ENCODE measurements around the gene SMIM8. TPM values are rescaled to one million over a fixed set of nuclear protein-coding genes. Genes with fewer than 3 reads are reported as not detected.

SMIM8 gene
- total RNA-seq, 1 experiment from 2014 or later: 5.0 TPM

DNA sequence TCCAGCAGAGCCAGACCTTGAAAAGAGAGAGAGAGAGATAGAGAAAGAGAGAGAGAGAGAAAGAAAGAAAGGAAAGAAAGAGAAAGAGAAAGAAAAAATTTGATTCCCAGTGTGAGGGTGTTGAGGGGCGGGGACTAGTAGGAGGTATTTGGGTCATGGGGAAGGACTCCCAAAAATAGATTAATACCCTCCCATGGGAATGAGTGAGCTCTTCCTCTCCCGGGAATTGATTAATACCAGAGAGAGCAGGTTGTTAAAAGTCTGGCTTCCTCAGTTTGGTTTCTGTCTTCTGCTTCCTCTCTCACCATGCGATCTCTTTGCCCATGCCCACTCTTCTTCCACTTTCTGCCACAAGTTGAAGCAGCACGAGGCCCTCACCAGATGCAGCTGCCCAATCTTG, 56.6 kb downstream of the SMIM8 start:
- H2AFZ ChIP-seq (ENCODE audit: low read length): no peak overlapping the region
- H3K27me3 ChIP-seq (ENCODE audit: low read length): no peaks in the 10 kb centered on the region
- no peaks in the 10 kb centered on the region for H3F3A ChIP-seq (ENCODE audit: low read length, unreplicated experiment)
- H3K27ac ChIP-seq (ENCODE audit: low read length): no peak overlapping the region
- POLR2A ChIA-PET (ENCODE audit: unreplicated experiment): interaction anchor here (0.6 kb wide), 1 partner anchor 17 kb away, joined by 6 read pairs; no protein-coding TSS in a partner anchor
- H4K20me1 ChIP-seq (ENCODE audit: low read length): no peaks in the 10 kb centered on the region
- no TSS peak for BruUV-seq (replicated peaks)
- no peaks in the 10 kb centered on the region for H3K9me3 ChIP-seq (ENCODE audit: low read length)
- no peaks in the 10 kb centered on the region for H3K79me2 ChIP-seq (ENCODE audit: low read length)
- H3K4me1 ChIP-seq (ENCODE audit: insufficient read depth, low read length): no peaks in the 10 kb centered on the region
- intact Hi-C loops (cut with micrococcal nuclease): no loop called here
- no peak overlapping the region for H3K4me3 ChIP-seq (ENCODE audit: low read length)
- CTCF ChIA-PET: no interaction called here
- DNase-seq (no peak), ATAC-seq (no peak)
- no peak overlapping the region for H3K9ac ChIP-seq (ENCODE audit: low read length)
- no peaks in the 10 kb centered on the region for H3K9me2 ChIP-seq (replicated peaks; ENCODE audit: low read length)
- TF ChIP-seq EZH2phosphoT487 (IDR thresholded peaks at IDR 0.05; ENCODE audit: borderline replicate concordance, low read length): no peak
- no peak for TF ChIP-seq CTCF (conservative IDR thresholded peaks at IDR 0.05; ENCODE audit: low read depth, low read length)
- TF ChIP-seq EZH2 (IDR thresholded peaks at IDR 0.05; ENCODE audit: low read length, unreplicated experiment): no peak
- H3K36me3 ChIP-seq (ENCODE audit: low read depth, low read length): no peaks in the 10 kb centered on the region
- no peak overlapping the region for H3K4me2 ChIP-seq (ENCODE audit: low read length)

DNA sequence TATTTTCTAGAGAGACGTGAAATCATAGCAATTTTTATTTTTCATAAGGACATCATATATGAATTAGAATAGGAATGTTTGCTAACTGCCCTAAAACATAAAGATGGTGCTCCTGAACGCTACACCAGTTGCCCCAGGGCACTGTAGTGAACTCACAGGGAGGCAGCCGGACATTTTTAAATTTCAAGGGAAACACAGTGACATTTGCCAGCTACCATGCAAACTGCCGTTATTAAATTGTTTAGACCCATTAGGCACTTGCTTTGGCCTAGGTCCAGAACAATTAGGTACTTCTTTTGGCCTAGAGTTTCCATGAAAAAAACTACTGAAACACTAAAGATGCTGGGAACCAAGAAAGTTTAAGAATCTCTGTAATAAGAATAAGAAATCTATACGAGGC, 60.5 kb downstream of the SMIM8 start:
- Histone ChIP-seq H4K20me1 (ENCODE audit: low read length) (no peaks in the 10 kb centered on the region), H3K4me2 (ENCODE audit: low read length) (no peak overlapping the region), H3K27ac (ENCODE audit: low read length) (no peak overlapping the region), H3K4me1 (ENCODE audit: insufficient read depth, low read length) (no peaks in the 10 kb centered on the region), H2AFZ (ENCODE audit: low read length) (no peak overlapping the region), H3K9me2 (replicated peaks; ENCODE audit: low read length) (no peaks in the 10 kb centered on the region), H3K27me3 (ENCODE audit: low read length) (no peaks in the 10 kb centered on the region), H3K79me2 (ENCODE audit: low read length) (no peaks in the 10 kb centered on the region), H3K4me3 (ENCODE audit: low read length) (no peak overlapping the region), H3K9ac (ENCODE audit: low read length) (no peak overlapping the region), H3K9me3 (ENCODE audit: low read length) (no peaks in the 10 kb centered on the region), H3K36me3 (ENCODE audit: low read depth, low read length) (no peaks in the 10 kb centered on the region), H3F3A (ENCODE audit: low read length, unreplicated experiment) (no peaks in the 10 kb centered on the region)
- ChIA-PET POLR2A (ENCODE audit: unreplicated experiment) (no interaction called here), CTCF (no interaction called here)
- BruUV-seq (replicated peaks): no TSS peak
- TF ChIP-seq EZH2phosphoT487 (IDR thresholded peaks at IDR 0.05; ENCODE audit: borderline replicate concordance, low read length) (no peak), CTCF (conservative IDR thresholded peaks at IDR 0.05; ENCODE audit: low read depth, low read length) (no peak), EZH2 (IDR thresholded peaks at IDR 0.05; ENCODE audit: low read length, unreplicated experiment) (no peak)
- ATAC-seq: no peak
- intact Hi-C loops (cut with micrococcal nuclease): no loop called here
- no peak for DNase-seq

GRCh38 chr6:87384038-87384437, 61.6 kb downstream of the SMIM8 start:
- Histone ChIP-seq H3K4me3 (ENCODE audit: low read length) (no peak overlapping the region), H3K27ac (ENCODE audit: low read length) (no peak overlapping the region), H3F3A (ENCODE audit: low read length, unreplicated experiment) (no peaks in the 10 kb centered on the region), H3K9me2 (replicated peaks; ENCODE audit: low read length) (no peaks in the 10 kb centered on the region), H3K9me3 (ENCODE audit: low read length) (no peaks in the 10 kb centered on the region), H3K9ac (ENCODE audit: low read length) (no peak overlapping the region), H3K4me1 (ENCODE audit: insufficient read depth, low read length) (no peaks in the 10 kb centered on the region), H2AFZ (ENCODE audit: low read length) (no peak overlapping the region), H3K36me3 (ENCODE audit: low read depth, low read length) (no peaks in the 10 kb centered on the region), H4K20me1 (ENCODE audit: low read length) (no peaks in the 10 kb centered on the region), H3K27me3 (ENCODE audit: low read length) (no peaks in the 10 kb centered on the region), H3K4me2 (ENCODE audit: low read length) (no peak overlapping the region), H3K79me2 (ENCODE audit: low read length) (no peaks in the 10 kb centered on the region)
- intact Hi-C loops (cut with micrococcal nuclease): no loop called here
- no peak for DNase-seq
- BruUV-seq (replicated peaks): no TSS peak
- TF ChIP-seq CTCF (conservative IDR thresholded peaks at IDR 0.05; ENCODE audit: low read depth, low read length) (no peak), EZH2 (IDR thresholded peaks at IDR 0.05; ENCODE audit: low read length, unreplicated experiment) (no peak), EZH2phosphoT487 (IDR thresholded peaks at IDR 0.05; ENCODE audit: borderline replicate concordance, low read length) (no peak)
- POLR2A ChIA-PET (ENCODE audit: unreplicated experiment): no interaction called here
- CTCF ChIA-PET: no interaction called here
- no peak for ATAC-seq
